B cell (primary cell): Measurements from ENCODE around the gene HLA-G.

Experiments used
- EZH2 ChIP-seq: IDR thresholded peaks from 2 replicates; pipeline ENCODE4 v1.6.1; 2012; ENCODE audit warnings: borderline replicate concordance, low read depth, mild to moderate bottlenecking, moderate library complexity, low read length; ENCODE audit not compliant: insufficient read depth, poor library complexity, severe bottlenecking
- TF ChIP-seq, protein P1 (sequence below): fragments of 200-600 bp; IDR thresholded peaks from one replicate; pipeline ENCODE4 v1.8.0; 2022; ENCODE audit warnings: antibody characterized with exemption, mild to moderate bottlenecking

DNA sequence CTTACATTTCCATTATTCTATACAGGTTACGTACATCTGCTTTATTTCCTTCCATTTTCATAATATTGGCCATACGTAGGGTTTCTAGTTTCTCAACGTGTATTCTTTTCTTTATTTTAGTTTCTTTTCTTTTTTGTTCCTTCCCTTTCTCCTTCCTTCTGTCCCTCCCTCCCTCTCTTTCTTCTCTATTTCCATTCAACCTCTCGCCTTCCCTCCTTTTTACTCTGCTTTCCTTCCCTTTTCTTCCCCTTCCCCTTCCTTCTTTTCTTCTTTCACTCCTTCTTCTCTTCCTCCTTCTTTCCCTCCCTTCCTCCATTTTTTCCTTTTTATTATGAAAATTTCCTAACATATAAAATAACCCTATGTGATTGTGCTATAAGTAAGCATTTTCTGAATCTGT is 8.7 kb upstream of the HLA-G start:
- TF ChIP-seq, protein P1, sequence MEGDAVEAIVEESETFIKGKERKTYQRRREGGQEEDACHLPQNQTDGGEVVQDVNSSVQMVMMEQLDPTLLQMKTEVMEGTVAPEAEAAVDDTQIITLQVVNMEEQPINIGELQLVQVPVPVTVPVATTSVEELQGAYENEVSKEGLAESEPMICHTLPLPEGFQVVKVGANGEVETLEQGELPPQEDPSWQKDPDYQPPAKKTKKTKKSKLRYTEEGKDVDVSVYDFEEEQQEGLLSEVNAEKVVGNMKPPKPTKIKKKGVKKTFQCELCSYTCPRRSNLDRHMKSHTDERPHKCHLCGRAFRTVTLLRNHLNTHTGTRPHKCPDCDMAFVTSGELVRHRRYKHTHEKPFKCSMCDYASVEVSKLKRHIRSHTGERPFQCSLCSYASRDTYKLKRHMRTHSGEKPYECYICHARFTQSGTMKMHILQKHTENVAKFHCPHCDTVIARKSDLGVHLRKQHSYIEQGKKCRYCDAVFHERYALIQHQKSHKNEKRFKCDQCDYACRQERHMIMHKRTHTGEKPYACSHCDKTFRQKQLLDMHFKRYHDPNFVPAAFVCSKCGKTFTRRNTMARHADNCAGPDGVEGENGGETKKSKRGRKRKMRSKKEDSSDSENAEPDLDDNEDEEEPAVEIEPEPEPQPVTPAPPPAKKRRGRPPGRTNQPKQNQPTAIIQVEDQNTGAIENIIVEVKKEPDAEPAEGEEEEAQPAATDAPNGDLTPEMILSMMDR = no peak
- no peak for TF ChIP-seq EZH2
